T-helper 1 cell treated with Interleukin-12 subunit alpha and Interleukin-12 subunit beta and Interleukin-4 antibody, amounts not matched to agents 30 ng/mL and 1 ng/mL, for 36 hours (primary cell): ENCODE results near the gene RNH1. TPM values are rescaled to one million over a fixed set of nuclear protein-coding genes. Genes with fewer than 3 reads are reported as not detected.

Source experiments
- intact Hi-C: fragments of 100-400 bp; cut with micrococcal nuclease; formaldehyde crosslinking; loops from one replicate; pipeline ENCODE4 v1.15.1; 2024
- total RNA-seq: library from RNA; stranded (reverse); gene quantifications from 2 replicates; pipeline ENCODE4 v1.2.3, GENCODE V29; 2022

RNH1 gene
- total RNA-seq, 1 donor from 2014 or later = 89.8 TPM

GRCh38 chr11:499201-500076, 7.6 kb downstream of the RNH1 start:
- intact Hi-C loops = no loop called here

GRCh38 chr11:498297-499181, 8.5 kb downstream of the RNH1 start:
- intact Hi-C loops = no loop called here

GRCh38 chr11:497565-498296, 9.3 kb downstream of the RNH1 start:
- intact Hi-C loops = no loop called here

GRCh38 chr11:496834-497564, 10.0 kb downstream of the RNH1 start:
- intact Hi-C loops = no loop called here

- intact Hi-C loops = no loop called here
Measured at GRCh38 chr11:495537-495931, 11.5 kb downstream of the RNH1 start.

GRCh38 chr11:494761-495536, 12.1 kb downstream of the RNH1 start:
- intact Hi-C loops = no loop called here

GRCh38 chr11:492427-493226, 14.4 kb downstream of the RNH1 start:
- intact Hi-C loops = no loop called here

DNA sequence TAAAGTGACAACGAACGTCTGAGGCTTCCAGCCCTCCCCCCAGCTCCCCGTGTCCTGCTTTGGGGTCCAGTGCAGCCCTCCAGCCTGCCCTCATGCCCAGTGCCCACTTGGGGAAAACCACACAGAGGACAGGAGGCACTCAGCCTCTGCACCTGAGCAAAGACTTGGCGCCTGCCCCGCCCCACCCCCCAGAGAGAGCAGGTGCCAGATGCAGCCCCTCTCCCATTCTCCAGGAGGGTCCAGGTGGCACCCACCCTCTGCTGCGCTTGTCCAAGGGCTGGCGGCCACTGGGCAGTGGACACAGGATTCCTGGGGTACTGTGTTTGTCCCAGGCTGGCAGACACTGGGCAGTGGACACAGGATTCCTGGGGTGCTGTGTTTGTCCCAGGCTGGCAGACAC, 15.7 kb downstream of the RNH1 start:
- intact Hi-C loops = no loop called here

- intact Hi-C loops = no loop called here
Measured at GRCh38 chr11:490930-491260, 16.1 kb downstream of the RNH1 start.

DNA sequence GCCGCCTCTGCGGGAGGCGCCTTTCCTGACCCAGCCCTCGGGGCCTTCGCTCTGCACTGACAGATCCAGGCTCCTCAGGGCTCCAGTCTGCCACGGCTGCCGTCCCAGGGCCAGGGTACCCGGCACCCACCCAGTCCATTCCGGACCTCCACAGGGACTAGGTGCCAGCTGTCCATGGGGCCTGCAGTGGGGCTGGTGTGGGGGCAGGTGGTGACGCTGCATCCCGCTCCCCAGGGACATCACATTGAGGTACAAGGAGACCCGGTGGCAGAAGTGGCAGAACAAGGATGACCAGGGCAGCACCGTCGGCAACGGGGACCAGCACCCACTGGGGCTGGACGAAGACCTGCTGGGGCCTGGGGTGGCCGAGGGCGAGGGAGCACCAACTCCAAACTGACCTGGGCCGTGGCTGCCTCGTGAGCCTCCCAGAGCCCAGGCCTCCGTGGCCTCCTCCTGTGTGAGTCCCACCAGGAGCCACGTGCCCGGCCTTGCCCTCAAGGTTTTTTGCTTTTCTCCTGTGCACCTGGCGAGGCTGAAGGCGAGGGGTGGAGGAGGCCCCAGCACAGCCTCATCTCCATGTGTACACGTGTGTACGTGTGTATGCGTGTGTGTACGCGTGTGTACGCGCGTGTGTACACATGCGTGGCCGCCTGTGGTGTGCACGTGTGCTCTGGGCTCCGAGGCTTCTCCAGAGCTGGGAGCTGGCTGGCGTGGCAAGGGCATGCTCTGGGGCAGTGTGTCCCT, 16.7 kb downstream of the RNH1 start:
- intact Hi-C loops = no loop called here

GRCh38 chr11:489610-490185, 17.3 kb downstream of the RNH1 start:
- intact Hi-C loops = no loop called here

DNA sequence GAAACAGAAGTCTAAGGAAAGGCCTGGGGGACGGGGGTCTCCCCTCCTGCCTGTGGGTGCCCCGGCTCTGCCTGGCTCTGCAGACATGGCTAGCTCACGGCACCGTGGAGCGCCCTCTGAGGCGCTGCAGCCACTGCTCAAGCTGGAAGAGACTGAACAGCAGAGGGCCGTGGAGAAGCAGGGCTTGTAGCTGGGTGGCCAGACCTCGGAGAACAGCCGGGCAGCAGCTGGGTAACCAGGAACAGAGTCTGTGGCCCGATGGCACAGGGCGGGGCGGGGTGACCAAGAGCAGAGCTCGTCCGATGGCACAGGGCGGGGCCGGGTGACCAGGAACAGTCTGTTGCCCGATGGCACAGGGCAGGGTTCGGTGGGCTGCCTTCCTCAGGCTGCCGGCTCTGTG, 18.1 kb downstream of the RNH1 start:
- intact Hi-C loops = no loop called here

DNA sequence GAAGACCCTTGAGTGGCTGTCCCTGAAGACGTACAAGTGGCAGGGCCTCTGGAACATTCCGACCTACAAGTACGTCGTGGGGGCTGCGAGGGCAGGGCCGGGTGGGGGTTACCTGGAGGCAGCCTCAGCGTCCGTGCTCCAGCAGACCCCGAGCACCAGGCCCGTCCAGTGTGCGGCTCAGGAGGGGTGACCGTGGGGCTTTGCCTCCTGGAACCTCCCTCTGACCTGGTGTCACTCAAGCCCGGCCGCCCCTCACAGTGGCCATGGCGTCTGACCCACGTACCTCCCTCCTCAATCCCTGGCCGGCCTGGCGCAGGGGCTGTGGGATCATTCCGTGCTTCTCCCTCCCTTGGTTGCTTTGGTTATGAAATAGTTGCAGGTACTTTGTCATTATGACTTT, 18.5 kb downstream of the RNH1 start:
- intact Hi-C loops = no loop called here

DNA sequence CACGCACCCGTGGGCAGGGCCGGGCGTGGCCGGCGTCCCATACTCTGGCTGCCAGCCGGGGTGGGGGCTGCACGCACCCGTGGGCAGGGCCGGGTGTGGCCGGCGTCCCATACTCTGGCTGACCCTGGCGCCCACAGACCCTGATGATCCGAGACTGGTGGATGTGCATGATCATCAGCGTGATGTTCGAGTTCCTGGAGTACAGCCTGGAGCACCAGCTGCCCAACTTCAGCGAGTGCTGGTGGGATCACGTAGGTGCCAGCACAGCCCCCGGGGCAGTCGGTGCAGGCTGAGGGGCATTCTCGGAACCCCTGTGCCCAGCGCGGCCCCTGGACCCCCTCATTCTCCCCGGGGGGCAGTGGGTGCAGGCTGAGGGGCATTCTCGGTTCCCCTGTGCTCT, 19.0 kb downstream of the RNH1 start:
- intact Hi-C loops = no loop called here

GRCh38 chr11:487571-488021, 19.4 kb downstream of the RNH1 start:
- intact Hi-C loops = no loop called here

- intact Hi-C loops = no loop called here
Measured at GRCh38 chr11:486189-486588, 20.9 kb downstream of the RNH1 start.

GRCh38 chr11:484616-485015, 22.4 kb downstream of the RNH1 start:
- intact Hi-C loops = no loop called here

DNA sequence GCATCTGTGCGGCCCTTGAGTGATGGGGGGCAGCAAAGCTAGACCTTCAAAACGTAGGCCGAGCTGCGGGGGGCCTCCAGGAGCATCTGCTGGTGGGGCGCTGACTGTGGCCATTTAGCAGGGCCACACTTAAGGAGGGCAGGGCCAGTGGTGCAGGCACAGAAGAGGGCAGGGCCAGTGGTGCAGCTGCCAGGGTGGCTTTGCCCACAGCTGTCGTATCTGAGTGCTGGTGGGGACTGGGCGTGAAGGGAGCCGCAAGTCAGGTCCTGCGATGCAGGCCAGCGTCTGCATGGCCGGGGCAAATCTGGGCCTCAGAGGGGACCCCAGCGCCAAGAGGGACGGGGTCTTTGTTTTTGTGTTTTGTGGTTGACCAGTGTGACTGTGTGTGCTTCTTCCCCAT, 27.7 kb downstream of the RNH1 start:
- intact Hi-C loops = no loop called here
